Stimulated activated CD8-positive, alpha-beta memory T cell treated with anti-CD3 and anti-CD28 coated beads, Interleukin-4, amount 100 ng/mL, for 24 hours (primary cell): ENCODE measurements around the gene TTC14.
A peak's percentile ranks its signal among the peaks of the same experiment; 100 is the strongest.
"Not testable (repeated sequence)": the region's sequence is repeated elsewhere in the genome, so short reads cannot be mapped to it uniquely, and the experiment has no call there.

Experiments used
- DNase-seq: peaks from one replicate; pipeline ENCODE4 v3.0.0-alpha.2; 2020; ENCODE audit warnings: low read depth

The TTC14 gene, protein sequence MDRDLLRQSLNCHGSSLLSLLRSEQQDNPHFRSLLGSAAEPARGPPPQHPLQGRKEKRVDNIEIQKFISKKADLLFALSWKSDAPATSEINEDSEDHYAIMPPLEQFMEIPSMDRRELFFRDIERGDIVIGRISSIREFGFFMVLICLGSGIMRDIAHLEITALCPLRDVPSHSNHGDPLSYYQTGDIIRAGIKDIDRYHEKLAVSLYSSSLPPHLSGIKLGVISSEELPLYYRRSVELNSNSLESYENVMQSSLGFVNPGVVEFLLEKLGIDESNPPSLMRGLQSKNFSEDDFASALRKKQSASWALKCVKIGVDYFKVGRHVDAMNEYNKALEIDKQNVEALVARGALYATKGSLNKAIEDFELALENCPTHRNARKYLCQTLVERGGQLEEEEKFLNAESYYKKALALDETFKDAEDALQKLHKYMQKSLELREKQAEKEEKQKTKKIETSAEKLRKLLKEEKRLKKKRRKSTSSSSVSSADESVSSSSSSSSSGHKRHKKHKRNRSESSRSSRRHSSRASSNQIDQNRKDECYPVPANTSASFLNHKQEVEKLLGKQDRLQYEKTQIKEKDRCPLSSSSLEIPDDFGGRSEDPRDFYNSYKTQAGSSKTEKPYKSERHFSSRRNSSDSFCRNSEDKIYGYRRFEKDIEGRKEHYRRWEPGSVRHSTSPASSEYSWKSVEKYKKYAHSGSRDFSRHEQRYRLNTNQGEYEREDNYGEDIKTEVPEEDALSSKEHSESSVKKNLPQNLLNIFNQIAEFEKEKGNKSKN

DNA sequence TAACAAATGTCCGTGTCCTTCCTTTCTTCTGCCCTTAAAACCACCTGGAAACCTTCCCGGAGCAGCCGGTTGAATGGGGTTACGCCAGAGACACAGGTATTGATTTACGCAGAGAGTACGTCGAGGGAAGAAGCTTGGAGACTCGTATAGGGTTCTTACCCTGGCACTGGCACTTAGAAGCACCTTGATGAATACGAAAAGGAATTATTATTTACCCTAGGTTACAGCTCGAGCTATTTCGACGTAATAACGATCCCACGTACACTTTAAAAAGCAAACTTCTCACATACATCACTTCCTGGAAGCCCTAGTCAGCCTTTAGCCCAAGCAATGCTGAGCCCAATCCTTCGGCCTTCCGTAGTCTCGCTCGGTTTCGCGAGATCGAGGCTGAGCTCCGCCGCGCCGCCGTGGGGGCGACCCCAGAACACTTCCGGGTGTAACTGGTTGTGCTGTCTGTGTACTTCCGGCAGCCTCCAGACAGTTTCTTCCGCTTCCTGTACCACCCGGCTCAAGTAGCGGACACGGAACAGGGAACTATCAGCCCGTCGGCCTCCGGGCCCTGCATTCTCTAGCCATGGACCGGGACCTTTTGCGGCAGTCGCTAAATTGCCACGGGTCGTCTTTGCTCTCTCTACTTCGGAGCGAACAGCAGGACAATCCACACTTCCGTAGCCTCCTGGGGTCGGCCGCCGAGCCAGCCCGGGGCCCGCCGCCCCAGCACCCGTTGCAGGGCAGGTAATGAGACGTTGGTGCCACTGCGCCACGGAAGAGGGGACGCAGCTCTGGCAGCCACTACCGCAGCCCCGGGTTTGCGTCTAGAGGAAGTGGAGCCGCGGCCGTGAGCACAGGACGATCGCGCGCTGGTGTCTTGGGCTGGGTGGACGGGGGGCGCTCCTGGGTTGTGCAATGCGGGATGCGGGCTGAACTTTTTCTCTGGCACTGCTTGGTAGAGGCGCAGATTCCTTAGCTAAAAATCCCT lies at the start of gene TTC14:
TSS of gene TTC14 (plus strand) at position 476 of the 979 bp plus-strand sequence. CDS start at position 575, 99 bp downstream.
- peak; percentile 90 for DNase-seq

DNA sequence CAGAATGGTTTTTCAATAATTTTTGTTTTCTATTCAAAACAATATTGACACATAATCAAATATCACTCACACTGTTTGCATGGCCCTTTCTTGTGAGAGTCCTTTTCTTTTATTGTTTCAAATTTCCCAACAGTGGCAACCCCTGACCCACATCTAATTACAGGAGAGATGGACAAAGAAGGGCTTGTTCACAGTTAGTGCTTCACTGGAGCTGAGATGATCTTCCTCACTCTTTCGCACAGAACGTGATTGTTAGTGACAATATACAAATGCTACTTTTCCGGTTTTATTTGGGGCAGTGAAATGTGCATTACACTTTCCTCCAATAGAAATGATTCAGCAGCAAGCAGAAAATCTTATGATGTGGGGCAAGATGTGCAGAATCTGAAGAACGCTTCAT lies 38.6 kb upstream of the TTC14 start:
- DNase-seq: no peak

DNA sequence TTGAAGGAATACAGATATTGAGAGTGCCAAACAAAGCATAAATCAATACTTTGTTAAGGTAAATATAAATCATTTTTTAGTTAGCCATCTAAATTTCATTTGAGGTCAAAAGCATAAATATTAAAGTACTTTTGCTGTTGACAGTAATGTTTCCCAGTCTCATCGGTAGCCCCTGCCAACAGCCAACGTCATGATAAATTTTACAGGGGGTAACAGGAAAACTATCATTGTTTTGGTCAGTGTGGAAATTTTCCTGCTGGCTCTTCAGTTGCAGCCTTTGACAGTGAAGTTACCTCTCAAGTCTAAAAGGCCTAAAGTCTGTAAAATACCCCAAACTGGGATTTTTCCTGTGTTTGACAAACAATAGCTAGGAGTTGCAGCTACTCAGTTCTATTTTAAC lies 37.3 kb upstream of the TTC14 start:
- no peak for DNase-seq

DNA sequence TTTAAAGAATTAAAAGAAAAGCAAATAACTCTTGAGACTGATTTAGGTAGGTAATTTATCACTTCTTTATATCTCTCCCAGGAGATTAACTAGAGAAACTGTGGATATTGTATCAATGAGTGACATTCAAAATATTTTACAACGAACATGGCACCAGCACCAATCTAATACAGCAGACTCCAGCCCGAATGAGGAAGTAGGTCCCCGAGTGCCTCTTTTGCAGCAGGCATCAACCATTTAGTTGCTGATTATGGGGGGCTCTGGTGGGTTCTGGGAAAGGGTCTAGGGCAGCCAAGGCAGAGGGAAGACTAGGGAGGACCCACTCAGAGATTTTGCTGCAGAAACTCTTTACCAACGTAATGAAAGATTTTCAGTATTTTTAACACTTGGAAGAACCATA lies 31.7 kb upstream of the TTC14 start:
- DNase-seq: no peak

DNA sequence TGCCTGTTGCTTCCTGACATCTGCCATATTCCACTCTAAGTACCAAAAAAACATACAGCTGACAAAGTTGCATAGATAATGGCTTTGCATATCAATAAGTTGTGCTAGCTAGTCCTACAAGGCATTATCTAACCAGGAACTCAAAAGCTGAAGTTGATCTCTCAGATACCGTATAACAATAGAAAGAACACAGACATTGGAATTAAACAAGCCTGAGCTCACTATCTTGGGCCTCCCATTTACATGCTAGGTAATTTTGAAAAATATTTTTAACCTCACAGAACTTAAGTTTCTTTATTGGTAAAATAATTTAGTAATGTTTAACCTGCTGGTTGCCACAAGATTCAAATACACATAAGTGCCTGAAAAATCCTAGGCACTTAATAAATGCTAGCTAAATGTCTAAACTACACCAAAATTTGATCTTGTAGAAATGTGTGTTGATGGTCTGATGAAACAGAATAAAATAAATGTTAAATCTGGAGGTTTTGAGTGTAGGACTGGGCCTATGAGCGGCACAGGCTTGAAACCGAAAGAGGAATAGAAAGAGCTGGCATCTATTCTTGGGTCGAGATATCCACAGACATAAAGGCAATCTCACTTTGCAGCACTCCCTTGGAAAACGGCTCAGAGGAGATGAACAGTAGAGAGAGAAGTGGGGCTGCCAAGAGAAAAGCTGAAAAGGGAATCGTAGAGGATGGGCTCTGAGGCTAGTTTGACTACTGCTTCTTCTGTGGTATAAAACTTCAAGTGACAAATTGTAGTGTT lies 29.9 kb upstream of the TTC14 start:
- DNase-seq: no peak

DNA sequence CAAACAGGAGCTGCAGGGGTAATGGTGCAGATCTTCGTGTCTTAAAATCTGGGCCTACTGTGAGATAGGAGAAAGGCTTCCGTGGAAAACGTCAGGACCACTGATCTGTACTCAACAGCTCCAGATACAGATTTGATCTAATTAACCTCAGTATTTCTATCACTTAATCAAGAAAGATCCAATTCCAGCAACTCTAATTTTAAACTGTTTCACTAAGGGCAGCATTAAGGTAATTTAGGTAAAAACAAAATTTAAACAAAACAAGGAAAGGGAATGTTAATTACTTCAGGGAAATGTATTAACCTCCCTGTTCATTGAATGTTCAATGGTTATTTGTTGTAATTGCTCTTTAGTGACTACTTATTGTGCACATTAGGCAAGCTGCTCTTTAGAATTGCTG lies 26.4 kb upstream of the TTC14 start:
- DNase-seq: no peak

DNA sequence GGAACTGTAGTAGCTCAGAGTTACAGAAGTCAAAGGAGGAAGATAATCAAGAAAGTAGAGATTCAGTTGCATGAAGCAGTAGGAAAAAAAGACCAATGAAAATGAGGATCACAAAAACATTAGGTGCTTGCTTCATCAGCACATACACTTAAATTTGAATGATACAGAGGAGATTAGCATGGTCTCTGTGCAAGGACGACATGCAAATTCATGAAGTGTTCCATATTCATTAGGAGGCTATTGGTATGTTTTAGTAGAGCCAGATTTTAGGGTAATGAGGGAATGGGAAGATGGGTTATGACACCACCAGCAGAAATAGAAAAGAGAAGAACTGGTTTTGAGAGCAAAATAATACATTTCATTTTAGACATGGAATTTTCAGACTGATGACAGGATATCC lies 21.0 kb upstream of the TTC14 start:
- DNase-seq: no peak

DNA sequence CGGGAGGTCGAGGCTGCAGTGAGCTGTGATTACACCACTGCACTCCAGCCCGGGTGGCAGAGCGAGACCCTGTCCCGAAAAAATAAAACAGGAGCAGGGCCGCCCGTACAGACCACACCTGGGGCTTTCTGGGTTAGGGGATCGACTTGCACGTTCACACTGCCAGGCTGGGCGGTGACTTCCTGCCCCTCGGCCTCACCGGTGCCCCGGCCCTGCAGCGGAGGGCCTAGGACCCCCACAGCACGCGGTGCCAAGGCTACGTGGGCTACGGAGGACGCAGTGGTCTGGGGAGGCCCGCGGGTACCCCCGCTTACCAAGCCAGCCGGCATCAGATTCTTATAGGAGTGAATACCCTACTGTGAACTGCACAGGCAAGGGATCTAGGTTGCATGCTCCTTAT lies 11.6 kb upstream of the TTC14 start:
- no peak for DNase-seq

DNA sequence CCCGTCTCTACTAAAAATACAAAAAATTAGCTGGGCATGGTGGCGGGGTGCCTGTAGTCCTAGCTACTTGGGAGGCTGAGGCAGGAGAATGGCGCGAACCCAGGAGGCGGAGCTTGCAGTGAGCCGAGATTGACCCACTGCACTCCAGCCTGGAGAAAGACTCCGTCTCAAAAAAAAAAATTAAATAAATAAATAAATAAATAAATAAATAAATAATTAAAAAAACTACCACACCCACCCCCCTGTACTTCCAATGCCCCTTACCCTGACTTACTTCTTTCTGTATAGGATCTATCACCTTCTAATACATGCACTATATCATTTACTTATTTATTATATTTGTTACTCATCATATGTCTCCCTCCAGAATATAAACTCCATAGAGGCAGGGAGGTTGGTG lies 8.3 kb upstream of the TTC14 start:
- not testable (repeated sequence) for DNase-seq

DNA sequence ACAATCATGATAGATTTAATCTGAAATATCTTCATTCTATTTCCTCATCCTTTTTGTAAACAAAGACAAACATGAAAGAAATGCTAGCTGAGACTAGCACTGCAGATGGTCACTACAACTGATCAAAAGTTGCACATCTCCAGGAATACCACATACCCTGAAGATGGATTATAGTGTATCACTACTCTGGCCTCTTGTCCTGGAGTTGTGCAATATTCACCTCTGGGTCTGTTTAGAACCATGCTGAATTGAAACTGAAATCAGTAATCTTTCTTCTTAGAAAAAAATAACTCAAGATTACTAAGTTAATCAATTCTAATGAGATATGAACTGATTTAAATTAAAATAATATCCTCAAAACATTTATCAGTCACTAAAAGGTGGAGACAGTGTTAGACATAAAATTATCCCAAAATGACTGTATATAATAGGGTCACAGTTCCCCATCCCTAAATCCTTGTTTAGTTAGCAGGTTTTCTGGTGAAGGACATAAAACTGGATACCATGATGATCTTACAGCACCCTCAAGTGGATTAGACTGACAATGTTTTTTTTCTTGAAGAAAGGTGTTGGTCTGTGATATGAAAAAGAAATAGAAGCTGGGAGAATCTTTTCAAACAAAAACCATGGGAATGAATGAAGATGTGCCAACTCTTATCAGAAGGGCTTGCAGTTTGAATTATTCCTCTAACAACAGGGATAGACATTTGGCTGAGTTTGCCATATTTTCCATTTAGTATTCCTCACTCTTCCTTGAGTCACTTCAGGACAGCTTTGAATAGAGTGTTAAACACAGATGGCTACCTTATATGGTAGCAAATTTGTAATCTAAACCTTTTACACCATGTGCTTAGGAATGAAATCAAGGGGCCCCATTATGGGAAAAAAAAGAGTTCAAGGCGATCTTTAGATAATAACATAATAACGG lies 7.1 kb upstream of the TTC14 start:
- DNase-seq: no peak

DNA sequence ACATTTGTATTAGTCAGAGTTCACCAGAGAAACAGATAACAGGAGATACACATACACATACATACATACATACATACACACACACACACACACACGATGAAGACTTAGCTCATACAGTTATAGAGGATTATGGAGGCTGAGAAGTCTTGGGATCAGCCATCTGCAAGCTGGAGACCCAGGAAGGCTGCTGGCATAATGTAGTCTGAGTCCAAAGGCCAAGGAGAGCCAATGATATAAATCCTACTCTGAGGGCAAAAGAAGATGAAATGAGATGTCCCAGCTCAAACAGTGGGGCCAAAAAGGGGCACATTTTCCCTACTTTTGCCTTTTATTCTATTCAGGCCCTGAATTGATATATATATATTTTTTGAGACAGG lies 6.4 kb upstream of the TTC14 start:
- no peak for DNase-seq

DNA sequence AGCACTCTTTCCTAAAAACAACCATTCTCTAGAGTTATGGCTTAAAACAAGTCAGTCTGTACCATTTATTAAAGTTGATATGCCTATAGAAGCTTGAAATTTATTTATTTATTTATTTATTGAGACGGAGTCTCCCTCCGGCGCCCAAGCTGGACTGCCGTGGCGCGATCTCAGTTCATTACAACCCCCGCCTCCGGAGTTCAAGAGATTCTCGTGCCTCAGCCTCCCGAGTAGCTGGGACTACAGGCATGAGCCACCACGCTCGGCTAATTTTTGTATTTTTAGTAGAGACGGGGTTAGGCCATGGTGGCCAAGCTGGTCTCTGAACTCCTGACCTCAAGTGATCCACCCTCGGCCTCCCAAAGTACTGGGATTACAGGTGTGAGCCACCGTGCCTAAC lies 1.5 kb upstream of the TTC14 start:
- no peak for DNase-seq

DNA sequence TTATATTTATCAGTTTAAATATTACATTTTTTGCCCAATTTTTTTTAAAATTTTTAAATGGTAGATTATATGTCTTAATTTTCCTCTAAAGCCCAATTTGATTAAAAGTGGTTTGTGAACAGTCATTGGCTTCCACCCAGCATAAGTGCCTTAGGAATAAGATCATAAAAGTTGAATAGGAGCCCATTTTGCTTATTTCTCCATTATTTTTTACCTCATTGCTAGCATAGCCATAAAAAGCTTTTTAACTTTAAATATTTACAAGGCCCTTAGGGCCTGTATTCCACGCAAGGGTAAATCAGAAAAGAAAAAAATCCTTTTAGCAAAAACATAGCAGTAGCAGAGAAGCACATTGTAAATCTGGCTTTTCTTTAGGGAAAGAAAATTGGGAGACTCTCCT lies 9.0 kb downstream of the TTC14 start:
- no peak for DNase-seq

DNA sequence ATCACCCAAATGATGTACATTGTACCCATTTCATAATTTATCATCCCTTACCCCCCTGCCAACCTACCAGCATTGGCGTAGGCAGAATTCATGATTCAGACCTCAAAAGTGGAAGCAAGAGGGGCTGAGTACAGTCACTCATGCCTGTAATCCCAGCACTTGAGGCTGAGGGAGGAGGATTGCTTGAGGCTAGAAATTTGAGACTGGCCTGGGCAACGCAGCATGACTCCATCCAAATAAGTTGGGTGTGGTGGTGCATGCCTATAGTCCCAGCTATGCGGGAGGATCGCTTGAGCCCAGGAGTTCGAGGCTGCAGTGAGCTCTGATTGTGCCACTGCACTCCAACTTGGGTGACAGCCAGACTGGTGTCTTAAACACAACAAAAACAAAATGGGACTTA lies 10.4 kb downstream of the TTC14 start:
- no peak for DNase-seq

DNA sequence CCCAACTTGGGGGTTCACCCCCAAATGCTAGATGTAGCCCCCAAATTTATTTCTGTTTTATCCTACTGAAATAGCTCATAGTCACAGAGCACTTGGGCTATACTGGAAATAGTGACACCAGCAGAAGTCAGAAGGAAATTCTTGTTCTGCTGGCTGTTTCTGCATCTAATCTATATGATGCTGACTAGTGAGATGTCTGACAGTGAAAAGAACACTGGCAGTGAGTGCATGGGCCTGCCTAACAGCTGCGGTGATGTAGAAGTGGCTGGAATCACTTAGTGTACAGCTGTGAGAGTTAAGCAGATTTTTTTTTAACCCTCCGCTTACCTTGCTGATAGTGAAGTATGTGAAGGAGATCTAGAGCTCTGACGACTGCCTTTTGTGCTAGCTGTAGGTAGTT lies 14.0 kb downstream of the TTC14 start:
- DNase-seq: no peak

DNA sequence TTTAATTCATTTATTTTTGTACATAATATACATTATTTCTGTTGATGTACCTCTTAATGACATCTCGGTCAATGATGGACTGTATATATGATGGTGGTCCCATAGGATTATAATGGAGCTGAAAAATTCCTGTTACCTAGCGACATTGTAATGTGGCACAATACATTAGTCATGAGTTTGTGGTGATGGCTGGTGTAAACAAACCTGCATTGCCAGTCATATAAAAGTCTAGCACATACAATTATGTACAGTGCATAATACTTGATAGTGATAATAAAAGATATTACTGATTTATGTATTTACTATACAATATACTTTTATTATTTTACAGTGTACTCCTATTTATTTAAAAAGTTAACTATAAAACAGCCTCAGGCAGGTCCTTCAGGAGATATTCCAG lies 15.1 kb downstream of the TTC14 start:
- no peak for DNase-seq

DNA sequence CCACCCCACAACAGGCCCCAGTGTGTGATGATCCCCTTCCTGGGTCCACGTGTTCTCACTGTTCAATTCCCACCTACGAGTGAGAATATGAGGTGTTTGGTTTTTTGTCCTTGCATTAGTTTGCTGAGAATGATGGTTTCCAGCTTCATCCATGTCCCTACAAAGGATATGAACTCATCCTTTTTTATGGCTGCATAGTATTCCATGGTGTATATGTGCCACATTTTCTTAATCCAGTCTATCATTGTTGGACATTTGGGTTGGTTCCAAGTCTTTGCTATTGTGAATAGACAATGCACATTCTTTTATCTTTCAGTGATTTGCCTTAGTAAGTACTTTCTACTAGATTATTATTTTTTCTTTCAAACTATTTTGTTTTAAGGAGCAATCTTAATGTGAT lies 16.6 kb downstream of the TTC14 start:
- not testable (repeated sequence) for DNase-seq

DNA sequence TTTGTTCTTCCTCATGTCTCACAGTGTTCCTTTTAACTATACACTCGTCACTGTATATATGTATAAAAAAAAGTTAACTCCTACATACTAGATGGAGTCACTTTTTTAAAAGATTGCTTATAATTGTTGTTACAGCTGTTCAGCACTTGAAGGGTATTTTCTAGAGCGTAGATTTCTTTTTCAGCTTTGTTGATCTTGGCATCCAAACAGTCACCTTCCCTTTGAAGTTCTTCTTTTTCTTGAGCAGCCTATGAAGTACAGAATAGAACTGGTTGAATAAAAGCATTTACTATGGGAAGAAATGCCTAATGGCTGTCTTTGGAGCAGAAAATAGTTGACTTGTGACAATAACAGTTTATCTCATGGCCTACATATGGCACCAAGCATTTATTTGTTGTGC lies 17.8 kb downstream of the TTC14 start:
- DNase-seq: no peak

DNA sequence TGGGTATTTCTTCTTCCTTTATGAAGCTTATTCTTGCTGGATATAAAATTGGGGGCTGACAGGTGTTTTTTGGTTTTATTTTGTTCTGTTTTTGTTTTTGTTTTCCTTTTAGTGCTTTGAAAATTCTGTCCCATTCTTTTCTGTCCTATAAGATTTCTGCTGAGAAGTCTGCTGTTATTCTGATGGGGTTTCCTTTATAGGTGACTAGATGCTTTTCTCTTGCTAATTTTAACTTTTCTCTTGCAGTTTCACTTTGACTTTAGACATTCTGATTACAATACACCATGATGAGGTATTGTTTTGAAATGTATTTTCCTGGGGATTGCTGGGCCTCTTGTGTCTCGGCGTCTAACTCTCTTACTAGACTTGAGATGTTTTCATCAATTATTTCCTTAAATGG lies 22.8 kb downstream of the TTC14 start:
- DNase-seq: no peak

DNA sequence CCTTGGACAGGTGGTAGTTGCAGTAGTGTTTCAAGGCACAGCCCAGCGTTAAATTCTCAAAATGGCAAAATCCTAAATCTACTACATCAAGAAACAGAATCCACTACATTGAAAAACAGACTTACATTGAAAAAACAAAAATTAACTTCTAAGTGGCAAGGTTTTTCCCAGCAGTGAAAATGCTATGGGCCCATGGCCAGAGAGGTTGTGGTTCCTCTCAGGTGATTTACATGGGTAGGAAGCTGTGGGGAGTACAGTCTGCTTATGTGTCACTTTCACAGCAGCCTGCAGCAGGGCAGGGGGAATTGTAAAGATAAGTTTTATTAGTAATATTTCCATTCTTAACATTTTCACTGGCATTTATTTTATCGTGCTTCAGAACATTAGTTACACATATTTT lies 24.9 kb downstream of the TTC14 start:
- no peak for DNase-seq

DNA sequence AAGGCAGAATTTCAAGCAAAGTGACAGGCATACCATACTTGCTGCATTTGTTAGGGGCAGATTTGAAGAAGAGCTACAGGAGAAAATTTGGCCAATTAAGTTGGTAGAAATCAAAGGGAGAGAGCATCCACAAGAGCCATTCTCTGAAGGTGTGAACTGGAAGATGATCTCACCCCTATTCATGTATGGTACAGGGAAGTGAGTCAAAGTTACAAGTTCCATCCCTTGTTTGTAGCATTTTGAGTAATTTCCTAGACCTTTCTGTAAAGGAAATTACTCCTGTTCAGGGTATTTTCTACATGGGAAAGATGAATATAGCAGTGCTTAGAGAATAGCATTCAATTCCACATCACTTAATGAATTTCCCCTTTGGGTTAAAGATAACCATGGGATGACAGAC lies 28.4 kb downstream of the TTC14 start:
- DNase-seq: no peak
